IMR-90 (cell line): ENCODE measurements around the gene CIC. TPM values are rescaled to one million over a fixed set of nuclear protein-coding genes. Genes with fewer than 3 reads are reported as not detected.

Experiments
- polyA plus RNA-seq, 3 experiments: library from polyadenylated mRNA; depleted of rRNA; stranded (reverse); fragments of >200 nt; gene quantifications; 2 replicates each; pipeline ENCODE4 v1.2.3, GENCODE V29; 2012; ENCODE audit warnings: low replicate concordance in 1 of 3
- total RNA-seq: library from RNA; depleted of rRNA; stranded (reverse); fragments of >200 nt; gene quantifications from 2 replicates; pipeline ENCODE4 v1.2.3, GENCODE V29; 2012; rRNA removed

CIC gene
- total and polyA plus RNA-seq, 2 of the 4 experiments (the other 2 are of a cell fraction): 1.8 to 23.2 TPM

Other genes with a start within 250 kb of the CIC start
- not detected in 2 replicates for gene GRIK5, start 199.0 kb upstream of the CIC start, total RNA-seq
- 0.07 and 0.10 TPM in 2 replicates for gene GRIK5, start 199.0 kb upstream of the CIC start, polyA plus RNA-seq (2012; rRNA removed)
- gene ZNF574, start 193.1 kb upstream of the CIC start, total RNA-seq: 8.1 and 10.0 TPM in 2 replicates
- gene ZNF574, start 193.1 kb upstream of the CIC start, polyA plus RNA-seq (2012; rRNA removed): 12.7 and 14.1 TPM in 2 replicates
- 0.54 and 0.56 TPM in 2 replicates for gene POU2F2, start 136.8 kb upstream of the CIC start, total RNA-seq
- gene POU2F2, start 136.8 kb upstream of the CIC start, polyA plus RNA-seq (2012; rRNA removed): 5.0 and 6.6 TPM in 2 replicates
- gene DEDD2, start 51.6 kb upstream of the CIC start, total RNA-seq: 8.1 and 8.2 TPM in 2 replicates
- gene DEDD2, start 51.6 kb upstream of the CIC start, polyA plus RNA-seq (2012; rRNA removed): 21.0 and 26.1 TPM in 2 replicates
- gene ZNF526, start 48.9 kb upstream of the CIC start, total RNA-seq: 13.6 and 14.2 TPM in 2 replicates
- 6.8 and 7.3 TPM in 2 replicates for gene ZNF526, start 48.9 kb upstream of the CIC start, polyA plus RNA-seq (2012; rRNA removed)
- gene GSK3A, start 26.6 kb upstream of the CIC start, total RNA-seq: 6.9 and 8.1 TPM in 2 replicates
- gene GSK3A, start 26.6 kb upstream of the CIC start, polyA plus RNA-seq (2012; rRNA removed): 41.4 and 43.3 TPM in 2 replicates
- gene ERF, start 14.1 kb upstream of the CIC start, total RNA-seq: 5.2 and 6.1 TPM in 2 replicates
- 32.4 and 50.9 TPM in 2 replicates for gene ERF, start 14.1 kb upstream of the CIC start, polyA plus RNA-seq (2012; rRNA removed)
- 0.28 and 0.36 TPM in 2 replicates for gene PRR19, start 32.9 kb downstream of the CIC start, total RNA-seq
- gene PRR19, start 32.9 kb downstream of the CIC start, polyA plus RNA-seq (2012; rRNA removed): 1.6 and 1.8 TPM in 2 replicates
- 71.2 and 76.4 TPM in 2 replicates for gene PAFAH1B3, start 33.4 kb downstream of the CIC start, total RNA-seq
- 64.3 and 69.7 TPM in 2 replicates for gene PAFAH1B3, start 33.4 kb downstream of the CIC start, polyA plus RNA-seq (2012; rRNA removed)
- gene TMEM145, start 44.1 kb downstream of the CIC start, total RNA-seq: under 0.01 and 2.5 TPM in 2 replicates
- gene TMEM145, start 44.1 kb downstream of the CIC start, polyA plus RNA-seq (2012; rRNA removed): 0.09 and 0.41 TPM in 2 replicates
- gene MEGF8, start 56.4 kb downstream of the CIC start, total RNA-seq: 2.3 and 2.5 TPM in 2 replicates
- gene MEGF8, start 56.4 kb downstream of the CIC start, polyA plus RNA-seq (2012; rRNA removed): 12.5 and 13.7 TPM in 2 replicates
- not detected in 2 replicates for gene CNFN, start 121.0 kb downstream of the CIC start, total RNA-seq
- 1.0 and 1.2 TPM in 2 replicates for gene CNFN, start 121.0 kb downstream of the CIC start, polyA plus RNA-seq (2012; rRNA removed)
- gene LIPE, start 158.1 kb downstream of the CIC start, total RNA-seq: 0.83 and 1.1 TPM in 2 replicates
- 5.4 and 5.9 TPM in 2 replicates for gene LIPE, start 158.1 kb downstream of the CIC start, polyA plus RNA-seq (2012; rRNA removed)
- gene CXCL17, start 173.7 kb downstream of the CIC start, total RNA-seq: not detected in 2 replicates
- not detected in 2 replicates for gene CXCL17, start 173.7 kb downstream of the CIC start, polyA plus RNA-seq (2012; rRNA removed)